ENCODE measurements around the gene TIMP4.

DNA sequence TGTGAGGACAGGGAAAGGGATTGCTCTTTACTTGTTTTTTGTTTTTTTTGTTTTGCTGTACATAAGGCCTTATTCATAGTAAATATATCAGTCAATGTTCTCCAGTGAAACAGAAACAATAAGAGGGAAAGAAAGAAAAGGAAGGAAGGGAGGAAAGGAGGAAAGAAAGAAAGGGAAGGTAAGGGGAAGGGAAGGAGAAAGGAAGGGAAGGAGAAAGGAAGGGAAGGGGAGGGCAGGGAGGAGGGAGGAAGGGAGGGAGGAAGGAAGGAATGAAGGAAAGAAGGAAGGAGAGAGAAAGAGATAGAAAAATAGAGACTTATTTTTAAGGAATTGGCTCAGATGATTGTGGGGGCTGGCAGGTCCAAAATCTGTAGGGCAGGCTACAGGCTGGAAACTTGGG is 37.2 kb downstream of the TIMP4 start:
- no peak for TF ChIP-seq EZH2 (IDR thresholded peaks at IDR 0.05; ENCODE audit: borderline replicate concordance, low read depth, low read length, severe bottlenecking)
- TF ChIP-seq, protein P1, sequence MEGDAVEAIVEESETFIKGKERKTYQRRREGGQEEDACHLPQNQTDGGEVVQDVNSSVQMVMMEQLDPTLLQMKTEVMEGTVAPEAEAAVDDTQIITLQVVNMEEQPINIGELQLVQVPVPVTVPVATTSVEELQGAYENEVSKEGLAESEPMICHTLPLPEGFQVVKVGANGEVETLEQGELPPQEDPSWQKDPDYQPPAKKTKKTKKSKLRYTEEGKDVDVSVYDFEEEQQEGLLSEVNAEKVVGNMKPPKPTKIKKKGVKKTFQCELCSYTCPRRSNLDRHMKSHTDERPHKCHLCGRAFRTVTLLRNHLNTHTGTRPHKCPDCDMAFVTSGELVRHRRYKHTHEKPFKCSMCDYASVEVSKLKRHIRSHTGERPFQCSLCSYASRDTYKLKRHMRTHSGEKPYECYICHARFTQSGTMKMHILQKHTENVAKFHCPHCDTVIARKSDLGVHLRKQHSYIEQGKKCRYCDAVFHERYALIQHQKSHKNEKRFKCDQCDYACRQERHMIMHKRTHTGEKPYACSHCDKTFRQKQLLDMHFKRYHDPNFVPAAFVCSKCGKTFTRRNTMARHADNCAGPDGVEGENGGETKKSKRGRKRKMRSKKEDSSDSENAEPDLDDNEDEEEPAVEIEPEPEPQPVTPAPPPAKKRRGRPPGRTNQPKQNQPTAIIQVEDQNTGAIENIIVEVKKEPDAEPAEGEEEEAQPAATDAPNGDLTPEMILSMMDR (IDR thresholded peaks at IDR 0.05; ENCODE audit: borderline replicate concordance, extremely low read depth, low read length, poor library complexity, severe bottlenecking) = no peak

Measured in DND-41 (cell line).